NCI-H524 treated with DMSO at 0.1 percent for 48 hours (cell line): ENCODE data around the gene DYNC1H1.
"Not testable (repeated sequence)": the region's sequence is repeated elsewhere in the genome, so short reads cannot be mapped to it uniquely, and the experiment has no call there.

ENCODE experiments used
- DNase-seq: peaks from one replicate; lab custom pipeline; 2025; lab: John Stamatoyannopoulos, UW

DYNC1H1 gene

GRCh38 chr14:102063808-102064429, 99.5 kb downstream of the DYNC1H1 start:
- DNase-seq, result no peak

GRCh38 chr14:102064590-102064989, 100.2 kb downstream of the DYNC1H1 start:
- DNase-seq, result not testable (repeated sequence)

- DNase-seq, result no peak
These were observed 101.7 kb downstream of the DYNC1H1 start for GRCh38 chr14:102066041-102066451.

- DNase-seq, result no peak
These were observed 107.1 kb downstream of the DYNC1H1 start for GRCh38 chr14:102071283-102071998.

GRCh38 chr14:102074415-102074964, 110.1 kb downstream of the DYNC1H1 start:
- no peak for DNase-seq

- no peak for DNase-seq
These were observed 110.8 kb downstream of the DYNC1H1 start for GRCh38 chr14:102075155-102075554.

GRCh38 chr14:102077382-102077709, 113.0 kb downstream of the DYNC1H1 start:
- DNase-seq, result no peak

GRCh38 chr14:102078361-102078791, 114.0 kb downstream of the DYNC1H1 start:
- DNase-seq, result not testable (repeated sequence)

GRCh38 chr14:102078831-102079699, 114.7 kb downstream of the DYNC1H1 start:
- no peak for DNase-seq

GRCh38 chr14:102079700-102079979, 115.3 kb downstream of the DYNC1H1 start:
- DNase-seq, result no peak

GRCh38 chr14:102080183-102081080, 116.1 kb downstream of the DYNC1H1 start:
- DNase-seq, result no peak

- no peak for DNase-seq
These were observed 117.1 kb downstream of the DYNC1H1 start for GRCh38 chr14:102081231-102082080.

- not testable (repeated sequence) for DNase-seq
These were observed 120.1 kb downstream of the DYNC1H1 start for GRCh38 chr14:102084522-102084921.

- no peak for DNase-seq
These were observed 120.6 kb downstream of the DYNC1H1 start for GRCh38 chr14:102084931-102085330.

GRCh38 chr14:102085488-102085887, 121.1 kb downstream of the DYNC1H1 start:
- DNase-seq, result no peak

- no peak for DNase-seq
These were observed 121.8 kb downstream of the DYNC1H1 start for GRCh38 chr14:102085948-102086708.

GRCh38 chr14:102086709-102086971, 122.3 kb downstream of the DYNC1H1 start:
- DNase-seq, result no peak

GRCh38 chr14:102086972-102087761, 122.8 kb downstream of the DYNC1H1 start, which contains the start of gene HSP90AA1:
HSP90AA1 (minus strand) TSS chr14:102087044; CDS start chr14:102086378, 666 bp downstream.
- DNase-seq, result peak; percentile 42

- no peak for DNase-seq
These were observed 123.3 kb downstream of the DYNC1H1 start for GRCh38 chr14:102087762-102088011.
